ENCODE data around the gene PICK1. TPM values are rescaled to one million over a fixed set of nuclear protein-coding genes. Genes with fewer than 3 reads are reported as not detected.

Gene PICK1
- total RNA-seq, 2 donors from 2014 or later: 33.9 to 56.2 TPM

GRCh38 chr22:38032681-38033521 is 24.3 kb upstream of the PICK1 start:
- TF ChIP-seq, protein P1, sequence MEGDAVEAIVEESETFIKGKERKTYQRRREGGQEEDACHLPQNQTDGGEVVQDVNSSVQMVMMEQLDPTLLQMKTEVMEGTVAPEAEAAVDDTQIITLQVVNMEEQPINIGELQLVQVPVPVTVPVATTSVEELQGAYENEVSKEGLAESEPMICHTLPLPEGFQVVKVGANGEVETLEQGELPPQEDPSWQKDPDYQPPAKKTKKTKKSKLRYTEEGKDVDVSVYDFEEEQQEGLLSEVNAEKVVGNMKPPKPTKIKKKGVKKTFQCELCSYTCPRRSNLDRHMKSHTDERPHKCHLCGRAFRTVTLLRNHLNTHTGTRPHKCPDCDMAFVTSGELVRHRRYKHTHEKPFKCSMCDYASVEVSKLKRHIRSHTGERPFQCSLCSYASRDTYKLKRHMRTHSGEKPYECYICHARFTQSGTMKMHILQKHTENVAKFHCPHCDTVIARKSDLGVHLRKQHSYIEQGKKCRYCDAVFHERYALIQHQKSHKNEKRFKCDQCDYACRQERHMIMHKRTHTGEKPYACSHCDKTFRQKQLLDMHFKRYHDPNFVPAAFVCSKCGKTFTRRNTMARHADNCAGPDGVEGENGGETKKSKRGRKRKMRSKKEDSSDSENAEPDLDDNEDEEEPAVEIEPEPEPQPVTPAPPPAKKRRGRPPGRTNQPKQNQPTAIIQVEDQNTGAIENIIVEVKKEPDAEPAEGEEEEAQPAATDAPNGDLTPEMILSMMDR (IDR thresholded peaks at IDR 0.05): no peak
- no peaks in the 10 kb centered on the region for H3K36me3 ChIP-seq
- H3K27me3 ChIP-seq (replicated peaks; ENCODE audit: insufficient read depth): no peaks in the 10 kb centered on the region
- H3K4me3 ChIP-seq: no peak overlapping the region
- peaks cover 15 to 22% of the 10 kb centered on the region in 2 donors for H3K4me1 ChIP-seq (ENCODE audit: control insufficient read depth in 1 of 2, low read depth in 2 of 2)
- DNase-seq (ENCODE audit: low spot score): no peak
- no peaks in the 10 kb centered on the region for H3K9me3 ChIP-seq
- no peak overlapping the region for H3K27ac ChIP-seq
- no peak for ATAC-seq (ENCODE audit: insufficient number of reproducible peaks, low FRiP score, low read depth)

- peaks cover 15 to 22% of the 10 kb centered on the region in 2 donors for H3K4me1 ChIP-seq (ENCODE audit: control insufficient read depth in 1 of 2, low read depth in 2 of 2)
- no peak overlapping the region for H3K4me3 ChIP-seq
- H3K27me3 ChIP-seq (replicated peaks; ENCODE audit: insufficient read depth): no peaks in the 10 kb centered on the region
- peak overlapping the region; percentile 24 to 28 for H3K27ac ChIP-seq
- no peaks in the 10 kb centered on the region for H3K9me3 ChIP-seq
- DNase-seq (ENCODE audit: low spot score) (no peak), ATAC-seq (ENCODE audit: insufficient number of reproducible peaks, low FRiP score, low read depth) (no peak)
- TF ChIP-seq, protein P1 (IDR thresholded peaks at IDR 0.05): no peak
- no peaks in the 10 kb centered on the region for H3K36me3 ChIP-seq
Measured at GRCh38 chr22:38033522-38034277, 23.5 kb upstream of the PICK1 start.

DNA sequence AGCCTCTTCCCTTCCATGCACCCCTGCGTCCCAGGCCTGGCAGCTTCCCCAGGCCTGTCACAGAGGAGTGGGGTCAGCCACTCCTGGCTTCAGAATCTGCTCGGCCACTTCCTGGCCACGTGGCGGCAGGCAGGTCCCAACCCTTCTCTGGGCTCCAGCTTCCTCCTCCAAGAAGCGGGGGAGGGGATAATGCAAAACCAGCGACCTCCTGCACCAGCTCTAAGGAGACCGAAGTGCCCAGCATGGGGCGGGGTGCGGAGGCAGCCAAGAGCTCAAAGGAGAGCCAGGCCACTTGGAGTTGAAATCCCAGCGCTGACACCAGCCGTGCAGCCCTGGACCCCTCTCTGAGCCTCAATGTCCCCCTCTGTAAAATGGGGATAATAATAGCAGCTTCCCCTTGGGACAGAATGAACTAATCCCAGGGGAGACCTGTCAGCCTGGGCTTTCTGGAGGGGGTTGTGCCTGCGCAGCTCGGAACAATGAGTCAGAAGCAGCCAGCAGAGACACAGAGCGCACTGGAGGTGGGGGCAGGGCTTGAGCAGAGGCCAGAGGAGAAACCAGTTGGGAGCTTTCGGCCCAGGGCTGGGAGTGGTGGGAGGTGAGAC is 22.8 kb upstream of the PICK1 start:
- H3K36me3 ChIP-seq: no peaks in the 10 kb centered on the region
- peak overlapping the region; percentile 24 to 28 for H3K27ac ChIP-seq
- H3K4me1 ChIP-seq (ENCODE audit: control insufficient read depth in 1 of 2, low read depth in 2 of 2): peaks cover 15 to 29% of the 10 kb centered on the region in 2 donors
- TF ChIP-seq, protein P1 (IDR thresholded peaks at IDR 0.05): no peak
- no peaks in the 10 kb centered on the region for H3K27me3 ChIP-seq (replicated peaks; ENCODE audit: insufficient read depth)
- peak; percentile 21 for ATAC-seq (ENCODE audit: insufficient number of reproducible peaks, low FRiP score, low read depth)
- no peaks in the 10 kb centered on the region for H3K9me3 ChIP-seq
- peak; percentile 57 for DNase-seq (ENCODE audit: low spot score)
- peak overlapping the region; percentile 30 for H3K4me3 ChIP-seq

DNA sequence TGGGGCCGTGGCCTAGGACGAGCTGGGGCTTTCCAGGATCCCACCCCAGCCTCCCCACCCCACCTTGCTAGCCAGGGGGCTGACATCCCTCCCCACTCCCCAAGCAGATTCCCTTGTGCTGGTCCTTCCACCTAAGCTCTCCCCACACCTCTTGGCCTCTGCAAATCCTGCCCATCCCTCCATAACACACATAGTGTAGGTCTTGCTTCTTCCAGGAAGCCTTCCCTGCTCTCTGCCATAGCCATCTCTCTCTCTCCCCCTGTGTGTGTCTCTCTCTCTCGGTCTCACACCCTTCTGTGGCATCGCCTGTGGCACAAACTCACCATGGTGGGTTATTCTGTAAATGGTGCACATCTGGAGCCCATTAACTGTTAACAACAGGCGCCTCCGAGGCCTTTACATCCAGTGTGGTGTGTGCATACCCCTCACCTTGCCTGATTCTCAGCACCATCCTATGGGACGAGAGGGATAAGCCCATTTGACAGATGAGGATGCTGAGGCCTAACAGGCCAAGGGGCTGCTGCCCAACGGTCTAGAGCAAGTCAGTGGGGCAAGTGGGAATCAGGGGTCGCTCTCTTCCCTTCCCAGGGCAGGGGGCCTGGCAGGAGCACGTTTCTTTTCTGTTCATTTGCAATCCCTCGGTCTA is 22.2 kb upstream of the PICK1 start:
- Histone ChIP-seq H3K9me3 (no peaks in the 10 kb centered on the region), H3K27ac (no peak overlapping the region), H3K27me3 (replicated peaks; ENCODE audit: insufficient read depth) (no peaks in the 10 kb centered on the region), H3K4me1 (ENCODE audit: control insufficient read depth in 1 of 2, low read depth in 2 of 2) (peaks cover 15 to 35% of the 10 kb centered on the region in 2 donors), H3K36me3 (no peaks in the 10 kb centered on the region), H3K4me3 (no peak overlapping the region)
- TF ChIP-seq, protein P1 (IDR thresholded peaks at IDR 0.05): no peak
- DNase-seq (ENCODE audit: low spot score) (no peak), ATAC-seq (ENCODE audit: insufficient number of reproducible peaks, low FRiP score, low read depth) (no peak)
